ENCODE results near the gene MANBA. TPM values are rescaled to one million over a fixed set of nuclear protein-coding genes. Genes with fewer than 3 reads are reported as not detected.

Gene MANBA
- total RNA-seq: 21.4 TPM
- long read RNA-seq, transcript MANBA-201 (17 exons, 3,361 nt): major isoform, 7 of 23 reads
- long read RNA-seq, partial matches to known transcripts: 3 of 23 reads
- long read RNA-seq, other reads (novel, unspliced or antisense): 13 of 23 reads

DNA sequence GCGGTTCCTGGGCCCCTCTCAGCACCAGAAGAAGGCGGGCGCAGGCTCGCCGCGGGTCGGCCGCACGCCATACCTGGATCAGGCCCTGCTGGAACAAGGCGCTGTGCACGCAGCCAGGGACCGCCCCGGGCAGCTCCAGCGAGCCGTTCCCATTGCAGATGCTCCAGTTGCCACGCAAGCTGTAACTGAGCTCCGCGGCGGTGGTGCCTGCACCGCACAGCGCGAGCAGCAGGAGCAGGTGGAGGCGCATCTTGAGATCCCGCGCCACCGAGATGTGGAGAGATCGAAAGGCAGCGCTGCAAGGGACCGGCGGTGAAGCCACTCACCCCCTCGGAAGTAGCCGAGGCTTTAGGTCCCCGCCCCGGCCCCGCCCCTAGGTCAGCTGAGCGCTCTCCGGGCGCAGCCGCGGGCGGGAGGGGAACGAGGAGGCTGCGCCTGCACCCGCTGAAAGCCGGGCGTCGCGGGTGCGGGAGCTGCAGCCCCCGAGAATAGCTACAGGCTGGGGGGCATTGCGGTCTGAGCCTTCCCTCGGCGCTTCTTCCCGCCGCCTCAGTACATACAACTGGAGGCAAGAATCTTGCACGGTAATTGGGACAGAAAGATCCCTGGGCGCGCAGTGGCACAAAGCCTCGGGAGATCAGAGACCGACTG lies at the start of gene MANBA:
MANBA (minus strand) TSS at position 324 of the 651 bp plus-strand sequence; CDS start at position 250, 74 bp downstream.
- peak; percentile 93 for DNase-seq (ENCODE audit: low spot score)

DNA sequence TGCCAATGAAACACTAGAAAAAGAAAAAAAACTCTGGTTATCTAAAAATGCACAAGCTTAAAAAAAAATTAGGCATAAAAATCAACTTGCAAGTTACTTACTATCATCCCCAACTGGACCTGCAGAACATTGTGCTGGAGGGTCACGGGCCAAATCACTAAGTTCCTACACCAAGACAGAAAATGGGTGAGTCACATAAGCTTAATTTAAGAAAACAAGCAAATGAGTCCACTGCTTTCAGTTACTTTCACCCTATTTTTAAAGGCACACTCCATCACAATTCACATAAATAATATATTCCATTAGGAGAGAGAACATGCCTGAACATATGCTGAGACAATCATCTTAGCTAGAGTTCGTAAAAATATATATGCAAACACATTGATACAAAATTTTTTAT lies 48.9 kb upstream of the MANBA start:
- no peak for DNase-seq (ENCODE audit: low spot score)

DNA sequence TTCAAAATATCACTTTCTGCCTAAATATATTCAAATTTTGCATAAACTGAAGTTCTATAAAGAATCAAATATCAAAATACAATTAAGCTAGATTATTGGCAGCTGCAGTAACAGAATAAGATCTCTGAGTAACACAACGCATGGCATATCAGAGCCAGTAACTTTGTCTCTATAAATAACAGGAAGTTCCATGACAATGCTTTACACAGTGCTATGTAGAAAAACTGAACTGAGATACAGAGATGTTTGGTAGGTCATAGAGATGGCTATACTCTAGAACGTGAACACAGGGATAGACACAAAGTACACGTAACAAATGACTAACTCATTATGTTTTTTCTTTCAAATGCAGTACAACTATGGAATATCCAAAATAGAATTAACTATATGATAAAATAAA lies 48.4 kb upstream of the MANBA start:
- no peak for DNase-seq (ENCODE audit: low spot score)

DNA sequence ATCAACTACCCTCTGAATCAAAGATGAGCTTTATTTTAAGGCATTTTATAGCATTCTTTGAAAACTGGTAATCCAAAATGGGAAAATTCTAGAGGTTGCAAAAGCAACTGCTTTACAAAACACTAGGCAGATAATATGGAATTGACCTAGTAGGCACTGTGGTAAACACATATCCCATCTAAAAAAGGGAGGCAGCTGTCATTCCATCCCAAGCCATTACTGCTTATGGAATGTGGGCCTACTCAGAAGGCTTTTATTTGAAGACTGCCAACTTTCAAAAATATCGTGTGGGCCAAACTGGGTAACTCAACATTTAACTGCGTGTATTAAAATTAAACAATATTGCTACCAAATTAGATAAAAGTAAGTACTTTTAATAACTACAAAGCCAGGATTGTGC lies 47.2 kb upstream of the MANBA start:
- DNase-seq (ENCODE audit: low spot score): no peak

DNA sequence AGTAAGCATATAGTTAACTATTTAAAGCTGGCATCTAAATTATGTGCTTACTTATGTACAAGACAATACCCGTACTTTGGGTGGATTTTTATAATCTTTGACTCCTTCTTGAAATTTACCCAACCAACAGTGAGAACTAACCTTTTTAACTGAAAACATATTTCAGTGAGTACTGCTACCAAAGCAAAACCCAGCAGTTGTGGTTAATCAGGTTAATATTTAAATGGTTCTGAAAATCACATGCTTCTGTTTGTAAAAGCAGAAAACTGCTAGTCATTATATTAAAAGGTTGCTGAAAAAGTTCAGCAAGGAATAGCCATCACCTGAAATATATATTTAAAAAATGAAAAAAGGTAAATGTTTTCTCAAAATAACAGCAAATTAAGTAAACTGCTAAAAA lies 46.6 kb upstream of the MANBA start:
- no peak for DNase-seq (ENCODE audit: low spot score)

DNA sequence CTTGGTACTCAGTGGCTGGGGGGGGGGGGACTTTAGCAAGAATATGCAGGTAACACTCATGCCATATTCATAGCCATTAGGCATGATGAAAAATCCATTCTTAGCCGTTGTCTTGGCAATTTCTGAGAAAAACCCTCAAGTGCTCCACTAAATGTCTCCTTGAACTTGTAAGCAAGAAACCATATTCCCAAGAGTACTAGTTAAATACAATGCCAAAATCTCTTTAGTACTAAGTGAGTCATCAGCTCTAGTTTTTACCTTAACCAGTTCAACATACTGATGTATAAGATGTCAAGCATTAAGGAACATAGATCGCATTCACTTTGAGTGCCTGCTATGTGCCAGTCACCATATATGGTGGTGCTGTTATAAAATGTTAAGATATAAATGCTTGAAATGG lies 39.0 kb upstream of the MANBA start:
- DNase-seq (ENCODE audit: low spot score): no peak

DNA sequence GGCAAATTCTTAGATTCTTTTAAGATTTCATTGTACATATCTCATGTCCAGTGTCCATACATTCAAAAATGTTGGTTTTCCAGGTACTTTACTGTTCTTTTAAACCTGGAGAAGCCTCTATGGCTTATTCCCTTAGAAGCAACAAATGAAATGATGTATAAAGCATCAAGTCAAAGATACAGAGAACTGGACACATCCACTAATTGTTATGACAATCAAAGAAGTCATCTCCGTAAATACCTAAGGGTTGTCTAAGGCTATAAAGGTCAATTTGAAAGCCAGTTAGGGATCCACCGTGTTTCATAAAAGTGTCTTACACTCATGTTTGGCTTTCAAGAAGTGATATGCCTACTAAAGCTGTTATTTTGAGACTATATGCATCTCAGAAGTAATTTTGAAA lies 34.2 kb upstream of the MANBA start:
- no peak for DNase-seq (ENCODE audit: low spot score)

DNA sequence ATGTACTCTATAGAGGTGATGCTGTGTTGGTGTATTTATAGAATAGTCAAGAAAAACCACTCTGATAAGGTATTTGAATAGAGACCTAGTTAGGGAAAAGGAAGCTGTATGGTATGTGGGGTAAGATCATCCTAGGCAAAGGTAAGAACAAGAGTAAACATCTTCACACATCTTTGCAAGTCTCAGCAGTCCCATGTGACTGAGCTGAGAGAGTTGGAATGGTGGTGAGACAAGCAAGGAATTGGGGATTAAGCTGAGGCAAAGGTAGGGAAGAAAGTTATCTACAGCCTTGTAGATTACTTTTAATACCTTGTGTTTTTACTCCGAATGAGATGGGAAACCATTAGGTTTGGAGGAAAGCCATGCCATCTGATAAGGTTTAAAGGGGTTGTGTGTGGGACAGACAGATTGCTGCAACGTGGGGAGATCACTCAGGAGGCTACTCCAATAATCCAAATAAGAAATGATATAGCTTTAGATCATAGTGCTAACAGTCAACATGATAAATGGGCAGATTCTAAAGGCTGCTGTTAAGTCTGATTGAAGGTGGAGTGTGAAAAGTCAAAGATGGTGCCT lies 31.7 kb upstream of the MANBA start:
- DNase-seq (ENCODE audit: low spot score): no peak

DNA sequence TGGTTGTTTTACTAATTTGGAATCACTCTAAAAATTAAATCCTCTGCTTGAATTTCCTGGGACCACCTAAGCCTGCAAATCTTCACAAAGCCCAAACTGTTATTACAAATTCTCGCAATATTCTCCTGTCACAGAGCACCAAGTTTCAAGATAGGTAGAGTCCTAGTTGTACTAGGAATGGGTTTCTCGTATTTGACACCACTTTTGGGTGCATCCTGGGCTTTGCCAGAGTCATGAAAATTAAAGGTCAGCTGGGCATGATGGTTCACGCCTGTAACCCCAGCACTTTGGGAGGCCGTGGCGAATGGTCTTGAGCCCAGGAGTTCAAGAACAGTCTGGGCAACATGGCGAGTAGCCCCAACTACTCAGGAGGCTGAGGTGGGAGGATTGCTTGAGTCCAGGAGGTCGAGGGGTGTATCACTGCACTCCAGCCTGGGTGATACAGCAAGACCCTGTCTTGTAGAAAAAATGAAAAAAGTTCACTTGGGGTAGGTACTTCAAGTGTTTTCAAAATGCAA lies 30.6 kb upstream of the MANBA start:
- no peak for DNase-seq (ENCODE audit: low spot score)

DNA sequence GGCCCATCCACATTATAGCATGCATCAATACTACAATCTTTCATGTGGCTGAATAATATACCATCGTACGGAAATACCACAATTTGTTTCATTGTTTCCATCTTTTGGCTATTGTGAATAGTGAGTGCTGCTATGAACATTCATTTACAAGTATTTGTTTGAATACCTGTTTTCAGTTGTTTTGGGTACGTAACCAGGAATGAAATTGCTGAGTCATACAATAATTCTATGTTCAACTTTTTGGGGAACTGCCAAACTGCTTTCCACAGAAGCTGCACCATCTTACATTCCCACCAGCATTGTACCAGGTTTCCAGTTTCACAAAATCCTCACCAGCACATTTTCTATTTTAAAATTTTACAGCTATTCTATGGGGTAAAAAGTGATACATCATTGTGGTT lies 28.5 kb upstream of the MANBA start:
- no peak for DNase-seq (ENCODE audit: low spot score)

DNA sequence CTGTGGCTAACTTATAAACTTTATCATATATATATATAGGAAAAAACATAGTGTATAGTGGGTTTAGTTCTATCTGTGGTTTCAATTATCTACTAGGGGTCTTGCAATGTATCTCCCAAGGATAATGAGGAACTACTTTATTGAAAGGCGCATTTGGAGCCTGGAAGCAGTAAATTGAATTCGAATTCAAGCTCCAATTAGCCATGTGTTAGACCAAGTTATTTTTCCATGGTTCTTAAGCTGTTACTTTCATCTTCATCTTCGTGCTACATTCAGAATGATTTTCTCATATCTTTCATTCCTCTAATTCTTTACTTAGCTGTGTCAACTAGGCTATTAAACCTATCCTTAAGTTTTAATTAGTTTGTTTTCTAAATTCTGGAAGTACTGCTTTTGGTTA lies 27.2 kb upstream of the MANBA start:
- DNase-seq (ENCODE audit: low spot score): no peak

DNA sequence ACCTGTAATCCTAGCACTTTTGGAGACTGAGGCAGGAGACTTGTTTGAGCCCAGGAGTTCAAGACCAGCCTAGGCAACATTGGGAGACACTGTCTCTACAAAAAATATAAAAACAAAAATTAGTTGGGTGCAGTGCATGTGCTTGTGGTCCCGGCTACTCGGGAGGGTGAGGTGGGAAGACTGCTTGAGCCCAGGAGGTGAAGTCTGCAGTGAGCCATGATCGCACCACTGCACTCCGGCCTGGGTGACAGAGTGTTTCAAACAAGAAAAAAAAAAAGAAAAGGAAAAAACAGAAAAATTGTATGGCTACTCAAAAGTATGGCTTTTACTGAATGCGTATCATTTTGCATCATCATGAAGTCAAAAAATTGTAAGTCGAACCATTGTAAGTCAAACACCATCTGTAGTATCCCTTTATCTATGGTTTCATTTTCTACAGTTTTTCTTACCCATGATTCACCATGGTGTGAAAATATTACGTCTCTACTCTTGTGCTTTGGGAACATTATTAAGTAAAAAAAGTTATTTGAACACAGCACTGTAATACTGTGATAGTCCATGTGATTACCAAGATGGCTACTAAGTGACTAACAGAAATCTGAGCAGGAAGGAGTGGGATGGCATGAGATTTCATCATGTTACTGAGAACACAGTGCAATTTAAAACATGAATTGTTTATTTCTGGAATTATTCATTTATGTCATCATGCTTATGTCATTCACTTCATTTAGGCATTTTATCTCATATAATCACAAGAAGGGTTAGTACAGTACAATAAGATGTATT lies 26.5 kb upstream of the MANBA start:
- DNase-seq (ENCODE audit: low spot score): no peak

DNA sequence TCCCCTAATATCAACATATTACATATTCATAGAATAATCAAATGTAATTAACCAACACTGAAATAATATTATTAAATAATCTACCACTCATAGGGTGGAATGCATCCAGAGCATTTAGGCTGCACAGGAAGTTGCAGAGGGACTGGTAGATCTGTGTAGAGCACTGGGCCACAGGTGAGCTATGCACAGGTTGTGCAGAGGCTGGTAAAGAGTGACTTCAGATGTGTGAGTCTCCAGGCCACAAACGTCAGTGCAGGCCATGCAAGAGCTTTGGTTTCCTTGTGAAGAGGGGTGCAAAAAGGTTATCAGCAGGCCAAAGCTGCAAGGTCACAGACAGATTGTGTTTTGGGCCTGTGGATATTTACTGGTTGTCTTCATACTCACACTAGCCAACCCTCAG lies 25.5 kb upstream of the MANBA start:
- DNase-seq (ENCODE audit: low spot score): no peak

DNA sequence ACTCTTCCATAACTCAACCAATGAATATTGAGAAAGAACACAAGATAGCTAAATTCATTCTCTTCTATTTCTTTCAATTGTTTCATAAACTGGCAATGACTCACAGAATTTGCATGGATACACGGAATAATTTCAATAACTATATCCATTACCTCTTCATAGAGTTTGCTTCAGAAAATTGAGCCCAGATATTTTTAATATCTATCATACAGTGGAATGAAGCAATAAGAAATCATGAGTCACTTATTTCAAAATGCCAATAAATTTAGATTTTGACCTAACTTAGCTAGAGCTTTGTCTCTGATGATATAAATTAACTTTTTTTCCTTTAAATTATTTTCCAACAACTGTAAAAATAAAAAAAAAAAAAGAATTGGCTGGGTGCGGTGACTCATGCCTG lies 22.2 kb upstream of the MANBA start:
- DNase-seq (ENCODE audit: low spot score): no peak

DNA sequence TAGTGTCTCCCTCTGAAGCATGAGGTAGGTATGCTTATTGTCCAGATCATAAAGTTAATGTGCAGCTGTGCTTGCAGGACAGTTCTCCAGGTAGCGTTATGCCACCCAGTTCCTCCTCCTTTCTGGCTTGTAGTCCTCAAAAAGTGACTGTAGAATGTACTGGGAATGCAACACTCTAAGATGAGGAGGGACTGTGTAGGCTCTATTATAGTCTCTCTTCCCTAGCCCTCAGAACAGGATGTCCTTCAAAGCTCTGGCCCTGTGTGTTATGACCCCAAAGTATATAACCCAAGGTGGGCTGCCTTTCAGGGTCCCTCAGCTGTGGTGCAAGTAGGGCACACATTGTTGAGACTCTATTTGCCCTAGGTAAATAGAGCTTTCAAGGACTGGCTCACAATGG lies 20.8 kb upstream of the MANBA start:
- no peak for DNase-seq (ENCODE audit: low spot score)

DNA sequence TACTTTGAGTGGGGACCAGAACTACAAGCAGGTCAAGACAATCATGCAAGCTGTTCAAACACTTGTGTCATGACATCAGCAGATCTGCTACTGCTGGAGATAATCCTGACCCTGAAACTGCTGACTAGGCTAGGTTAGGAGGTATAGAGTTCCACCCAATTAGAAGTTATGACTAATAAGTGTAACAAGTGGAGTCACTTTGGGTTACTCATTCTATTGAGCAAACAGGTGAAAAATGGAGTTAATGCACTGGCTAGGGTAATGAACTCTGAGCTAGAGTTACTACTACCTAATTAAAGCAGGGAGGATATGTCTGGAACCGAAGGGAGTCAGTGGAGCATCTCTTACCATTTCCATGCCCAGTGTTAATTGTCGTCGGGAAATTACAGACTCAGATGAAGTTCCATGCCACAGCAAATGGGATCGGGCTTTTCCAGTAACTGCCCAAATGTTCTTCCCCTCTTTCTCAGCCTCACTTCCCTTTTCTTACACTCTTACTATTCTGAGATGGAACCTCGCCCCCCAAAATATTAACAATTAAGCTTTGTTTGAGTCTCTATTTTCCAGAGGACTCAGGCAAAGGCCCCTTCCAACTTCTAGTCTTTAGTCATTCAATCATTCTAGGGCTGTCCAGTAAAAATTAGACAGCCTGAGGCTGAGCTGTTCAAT lies 19.8 kb upstream of the MANBA start:
- DNase-seq (ENCODE audit: low spot score): no peak

DNA sequence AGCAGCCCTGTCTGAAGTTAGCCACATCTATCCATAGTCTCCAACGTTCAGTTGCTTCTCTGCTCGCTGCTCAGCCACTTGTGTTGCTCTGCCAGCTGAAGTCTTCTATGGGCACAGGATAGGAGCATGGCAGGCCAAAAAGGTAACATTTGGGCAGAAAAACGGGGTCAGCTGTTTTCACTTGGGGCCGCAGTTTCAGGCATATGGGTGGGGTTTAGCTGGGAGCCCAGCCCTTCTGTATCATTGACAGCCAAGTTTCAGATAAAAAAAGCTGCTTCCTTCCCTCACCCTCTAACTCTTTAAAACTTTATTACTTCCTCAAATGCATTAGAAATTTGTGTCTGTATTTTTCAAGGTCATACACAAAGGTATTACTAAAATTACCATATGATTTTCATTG lies 18.4 kb upstream of the MANBA start:
- DNase-seq (ENCODE audit: low spot score): no peak

DNA sequence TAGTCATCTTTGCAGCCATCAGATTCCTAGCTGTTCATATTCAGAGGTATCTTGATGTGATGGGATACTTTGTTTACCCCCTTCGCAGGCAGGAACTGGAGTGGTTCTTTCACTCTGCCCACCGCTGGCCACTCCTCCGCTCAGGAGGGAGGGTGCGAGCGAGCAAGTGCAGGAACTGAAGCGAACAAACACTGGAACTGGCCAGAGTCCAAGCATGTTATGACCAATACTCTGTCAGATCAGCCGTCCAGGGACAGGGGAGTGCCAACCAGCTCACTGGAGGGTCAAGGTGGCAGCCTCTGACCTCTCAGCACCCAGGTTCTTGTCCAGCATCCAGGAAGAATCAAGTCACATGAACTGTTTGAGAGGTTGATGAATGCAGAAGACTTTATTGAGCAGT lies 18.0 kb upstream of the MANBA start:
- no peak for DNase-seq (ENCODE audit: low spot score)

DNA sequence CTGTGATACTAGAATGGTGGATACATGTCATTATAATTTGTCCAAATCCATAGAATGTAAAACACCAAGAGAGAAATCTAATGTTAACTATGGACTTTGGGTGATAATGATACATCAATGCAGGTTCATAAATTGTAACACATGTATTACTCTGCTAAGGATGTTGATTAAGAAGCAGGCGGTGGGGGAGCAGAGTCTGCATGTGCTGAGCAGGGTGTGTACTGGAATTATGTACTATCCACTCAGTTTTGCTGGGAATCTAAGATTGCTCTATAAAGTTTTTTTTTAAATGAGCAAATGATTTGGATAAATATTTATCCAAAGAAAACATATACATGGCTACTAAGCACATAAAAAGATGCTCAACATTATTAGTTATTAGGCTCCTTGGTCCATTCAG lies 15.0 kb upstream of the MANBA start:
- DNase-seq (ENCODE audit: low spot score): no peak

DNA sequence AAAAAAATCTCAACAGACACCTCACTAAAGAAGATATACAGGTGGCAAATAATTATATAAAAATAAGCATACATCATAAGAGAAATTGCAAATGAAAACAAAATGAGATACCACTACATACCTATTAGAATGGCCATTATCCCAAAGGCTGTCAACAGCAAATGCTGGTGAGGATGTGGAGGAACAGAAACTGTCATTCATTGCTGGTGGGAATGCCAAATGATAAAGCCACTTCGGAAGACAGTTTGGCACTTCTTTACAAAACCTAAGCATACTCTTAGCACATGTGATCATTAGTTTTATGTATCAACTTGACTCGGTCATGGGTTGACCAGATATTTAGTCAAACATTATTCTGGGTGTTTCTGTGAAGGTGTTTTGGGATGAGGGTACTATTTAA lies 13.5 kb upstream of the MANBA start:
- DNase-seq (ENCODE audit: low spot score): no peak

DNA sequence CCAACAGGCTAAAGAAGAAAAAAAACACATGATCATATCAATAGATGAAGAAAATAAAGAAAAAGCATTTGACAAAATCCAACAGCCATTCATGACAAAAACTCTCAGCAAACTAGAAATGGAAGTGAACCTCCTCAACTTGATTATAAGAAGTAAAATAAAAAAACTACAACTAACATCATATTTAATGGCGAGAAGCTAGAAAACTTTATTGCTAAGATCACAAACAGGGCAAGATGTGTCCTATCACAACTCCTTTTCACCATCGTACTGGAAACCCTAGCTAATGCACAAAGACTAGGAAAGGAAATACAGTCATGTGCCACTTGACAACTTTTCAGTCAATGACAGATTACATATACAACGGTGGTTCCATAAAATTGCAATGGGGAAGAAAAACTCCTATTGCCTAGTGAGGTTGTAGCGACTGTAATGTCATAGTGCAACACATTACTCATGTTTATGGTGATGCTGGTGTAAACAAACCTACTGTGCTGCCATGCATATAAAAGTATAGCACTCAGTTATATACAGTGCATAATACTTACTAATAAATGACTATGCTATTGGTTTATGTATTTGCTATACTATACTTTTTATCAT lies 12.1 kb upstream of the MANBA start:
- no peak for DNase-seq (ENCODE audit: low spot score)

All from mesenteric fat pad (tissue), 1 donor.